Heart left ventricle (tissue), 16 donors: Measurements from ENCODE around the gene ABHD16A. TPM values are rescaled to one million over a fixed set of nuclear protein-coding genes. Genes with fewer than 3 reads are reported as not detected.

ENCODE experiments used
- ATAC-seq, 4 donors: fragments of 200-7000 bp; cut with Tn5 transposase; one replicate each; pipeline ENCODE4 v1.9.1; 2020 to 2022; ENCODE audit warnings: moderate library complexity in 4 of 4, mild to moderate bottlenecking in 3 of 4, moderate number of reproducible peaks in 1 of 4
- DNase-seq, 5 donors: peaks; one replicate each; pipeline ENCODE4 v3.0.0-alpha.2; 2020
- H3K27ac ChIP-seq, 12 donors: fragments of 200-600 bp; sonication (generic) in 4 of 12; one replicate each; pipeline versions ENCODE4 v1.5.0 to v1.8.0; 2016 to 2022; ENCODE audit warnings: mild to moderate bottlenecking in 2 of 12
- H3K27me3 ChIP-seq, 9 donors: fragments of 200-600 bp; sonication (generic) in 2 of 9; one replicate each; pipeline versions ENCODE4 v1.5.1 to v1.8.0; 2016 to 2022; ENCODE audit warnings: mild to moderate bottlenecking in 3 of 9
- H3K36me3 ChIP-seq, 9 donors: fragments of 200-600 bp; sonication (generic) in 2 of 9; one replicate each; pipeline versions ENCODE4 v1.5.0 to v1.8.0; 2018 to 2022; ENCODE audit warnings: mild to moderate bottlenecking in 2 of 9
- H3K4me1 ChIP-seq, 12 donors: fragments of 200-600 bp; sonication (generic) in 4 of 12; one replicate each; pipeline versions ENCODE4 v1.5.0 to v1.8.0; 2016 to 2022; ENCODE audit warnings: mild to moderate bottlenecking in 3 of 12
- H3K4me3 ChIP-seq, 12 donors: fragments of 200-600 bp; sonication (generic) in 4 of 12; one replicate each; pipeline versions ENCODE4 v1.5.0 to v1.8.0; 2017 to 2022; ENCODE audit warnings: mild to moderate bottlenecking in 9 of 12, moderate library complexity in 4 of 12
- H3K9me3 ChIP-seq, 12 donors: fragments of 200-600 bp; sonication (generic) in 4 of 12; one replicate each; pipeline versions ENCODE4 v1.5.0 to v1.8.0; 2016 to 2022; ENCODE audit warnings: mild to moderate bottlenecking in 1 of 12
- CTCF ChIP-seq, 12 donors: fragments of 200-600 bp; sonication (generic) in 4 of 12; IDR thresholded peaks; one replicate each; pipeline versions ENCODE4 v1.5.0 to v1.8.0; 2018 to 2022; ENCODE audit warnings: antibody characterized with exemption in 12 of 12, mild to moderate bottlenecking in 5 of 12
- POLR2A ChIP-seq, 2 donors: fragments of 450-650 bp; IDR thresholded peaks; one replicate each; pipeline ENCODE4 v1.6.1; 2017; ENCODE audit warnings: antibody characterized with exemption in 2 of 2, mild to moderate bottlenecking in 2 of 2, moderate library complexity in 2 of 2
- WGBS, 4 donors: extraction: QIAGEN DNeasy Blood & Tissue Kit in 2 of 4; methylation state at CpG; one replicate each; pipeline versions ENCODE4 v1.1.5 to v1.1.7; 2013 to 2018; 5-methylcytosine and 5-hydroxymethylcytosine counted together
- intact Hi-C, 10 donors: fragments of 100-400 bp; cut with DNase I; formaldehyde crosslinking; loops; one replicate each; pipeline versions ENCODE4 v1.11.1 to v1.14.2; 2022
- polyA plus RNA-seq, 2 donors: library from polyadenylated mRNA; stranded (reverse); fragments of 200-250 nt; gene quantifications; one replicate each; pipeline ENCODE4 v1.2.3, GENCODE V29; 2013
- total RNA-seq, 9 donors: library from RNA; depleted of rRNA in 2 of 9; stranded (reverse); fragments of >200 nt in 2 of 9; fragmentation: NEBNext Ultra II Directional in 3 of 9; extraction: Animal tissue kit (Norgen Biotek cat#: 25700) in 3 of 9; gene quantifications; one replicate each; pipeline versions ENCODE4 v1.1.0 to v1.2.4, GENCODE V29; 2016 to 2023
- donor health status: ischemic (EF 13 %, LVEDD 7.1; RV severe dilation, severe dysfunction).
- donor health status: healthy with polysubstance abuse.
- donor health status: DM: no; HTN: yes; CAD: no.
- donor health status: DM: no; HTN: no; CAD: no.
- donor health status: ischemic (EF 25% LVEDD 6.9; RV normal size, moderate dysfunction).
- donor health status: ischemic (EF 25% LVEDD 5.7; RV mildly dilated, moderate dysfunction).
- donor health status: healthy.
- donor health status: DM: yes; HTN: yes; CAD: no.
- donor health status: ischemic (EF 35%, LVEDD 5.7; RV mildly dilated, moderate dysfunction).
- donor health status: nonischemic (EF 11% LVEDD 7.7; RV severe dilation, severe dysfunction).
- donor health status: DM: yes; HTN: yes; CAD: no.
- donor health status: PGD.
- donor health status: ischemic (EF 29% LVEDD 5.4; RV normal size, mild dysfunction).
- donor health status: nonischemic (EF 23%, LVEDD 6.1; RV moderate dilation, normal function).

ABHD16A gene
- total and polyA plus RNA-seq, 11 donors: 16.5 to 54.7 (median 27.4) TPM

- TF ChIP-seq POLR2A (IDR thresholded peaks at IDR 0.05) (no peak), CTCF (IDR thresholded peaks at IDR 0.05) (no peak)
- ATAC-seq (no peak), DNase-seq (peak in 1 of 5 donors; percentile 35)
- no peaks in the 10 kb centered on the region for H3K27me3 ChIP-seq
- 86 to 87% (median 87%) methylated on average over 8 of the region's 8 CpGs for WGBS, 4 donors
- intact Hi-C loops: loop anchor here in 4 of 10 donors (10.0 kb wide), 3 partner anchors 77 to 267 kb away; partner anchors contain the start of genes NELFE (in 3 of the 4), SKIC2 (in 3 of the 4), NEU1 (in 1 of the 4) and SAPCD1 (in 1 of the 4)
- H3K4me3 ChIP-seq: no peak overlapping the region
- no peaks in the 10 kb centered on the region for H3K9me3 ChIP-seq
- no peak overlapping the region for H3K27ac ChIP-seq
- H3K4me1 ChIP-seq: peaks cover 0 to 7% (median 0%) of the 10 kb centered on the region in 12 donors
- H3K36me3 ChIP-seq: peaks cover 0 to 82% (median 73%) of the 10 kb centered on the region in 9 donors
These were observed 15.8 kb downstream of the ABHD16A start for GRCh38 chr6:31687321-31687720.

- Histone ChIP-seq H3K4me3 (no peak overlapping the region), H3K4me1 (peaks cover 0 to 11% (median 3%) of the 10 kb centered on the region in 12 donors), H3K27ac (no peak overlapping the region), H3K36me3 (peaks cover 0 to 74% (median 64%) of the 10 kb centered on the region in 9 donors), H3K27me3 (no peaks in the 10 kb centered on the region), H3K9me3 (no peaks in the 10 kb centered on the region)
- WGBS, 4 donors: 77 to 84% (median 78%) methylated on average over 5 of the region's 5 CpGs
- intact Hi-C loops: loop anchor here in 4 of 10 donors (10.0 kb wide), 3 partner anchors 78 to 268 kb away; partner anchors contain the start of genes NELFE (in 3 of the 4), SKIC2 (in 3 of the 4), NEU1 (in 1 of the 4) and SAPCD1 (in 1 of the 4)
- TF ChIP-seq CTCF (IDR thresholded peaks at IDR 0.05): no peak
- no peak for TF ChIP-seq POLR2A (IDR thresholded peaks at IDR 0.05)
- ATAC-seq: no peak
- DNase-seq: peak in 1 of 5 donors; percentile 15
These were observed 16.6 kb downstream of the ABHD16A start for GRCh38 chr6:31686483-31686882.

GRCh38 chr6:31683591-31683990 is 19.5 kb downstream of the ABHD16A start:
- peak overlapping the region in 1 of 12 donors; percentile 45 for H3K4me3 ChIP-seq
- H3K4me1 ChIP-seq: peaks cover 0 to 26% (median 14%) of the 10 kb centered on the region in 12 donors
- intact Hi-C loops: loop anchor here (5.0 to 10.0 kb wide), 9 partner anchors 44 to 271 kb away; partner anchors contain the start of genes DDAH2 (in 3 of the 10), NELFE (in 3 of the 10), SKIC2 (in 3 of the 10) and SAPCD1 (in 2 of the 10)
- TF ChIP-seq POLR2A (IDR thresholded peaks at IDR 0.05) (no peak), CTCF (IDR thresholded peaks at IDR 0.05) (no peak)
- no peaks in the 10 kb centered on the region for H3K27me3 ChIP-seq
- WGBS, 4 donors: 80 to 85% (median 80%) methylated on average over 13 of the region's 13 CpGs
- no peak overlapping the region for H3K27ac ChIP-seq
- ATAC-seq (no peak), DNase-seq (no peak)
- peaks cover 0 to 45% (median 35%) of the 10 kb centered on the region in 9 donors for H3K36me3 ChIP-seq
- H3K9me3 ChIP-seq: no peaks in the 10 kb centered on the region

- H3K4me1 ChIP-seq: peaks cover 0 to 26% (median 14%) of the 10 kb centered on the region in 12 donors
- DNase-seq (peak; percentile 44 to 79 (median 54)), ATAC-seq (peak; percentile 49 to 81 (median 66))
- H3K27ac ChIP-seq: peak overlapping the region in 11 of 12 donors; percentile 9 to 83 (median 63)
- H3K9me3 ChIP-seq: no peaks in the 10 kb centered on the region
- peak overlapping the region; percentile 28 to 74 (median 58) for H3K4me3 ChIP-seq
- no peaks in the 10 kb centered on the region for H3K27me3 ChIP-seq
- H3K36me3 ChIP-seq: peaks cover 0 to 21% (median 12%) of the 10 kb centered on the region in 9 donors
- intact Hi-C loops: loop anchor here (1.0 to 10.0 kb wide), 14 partner anchors 46 to 274 kb away; partner anchors contain the start of genes DDAH2 (in 3 of the 10), NELFE (in 3 of the 10), SKIC2 (in 3 of the 10) and SAPCD1 (in 2 of the 10)
- TF ChIP-seq POLR2A (IDR thresholded peaks at IDR 0.05) (no peak), CTCF (IDR thresholded peaks at IDR 0.05) (peak in 3 of 12 donors; percentile 7 to 37 (median 13))
- 1 to 3% (median 2%) methylated on average over 29 to 40 of the region's 40 CpGs for WGBS, 4 donors
These were observed 21.9 kb downstream of the ABHD16A start for GRCh38 chr6:31681135-31681671.
